Subcutaneous adipose tissue (tissue), 4 donors: ENCODE measurements around the gene TMEM250. TPM values are rescaled to one million over a fixed set of nuclear protein-coding genes. Genes with fewer than 3 reads are reported as not detected.

Experiments
- CTCF ChIP-seq: fragments of 450-650 bp; IDR thresholded peaks from one replicate; pipeline ENCODE4 v1.5.1; 2016; ENCODE audit warnings: low read depth, mild to moderate bottlenecking, control low read depth, antibody characterized with exemption, moderate library complexity
- total RNA-seq, 4 donors: library from RNA; depleted of rRNA; stranded (reverse); fragments of >200 nt; gene quantifications; one replicate each; pipeline ENCODE4 v1.1.0, GENCODE V29; 2016

Gene TMEM250
- total RNA-seq, 4 donors from 2014 or later, result 11.3 to 47.8 (median 19.6) TPM

DNA sequence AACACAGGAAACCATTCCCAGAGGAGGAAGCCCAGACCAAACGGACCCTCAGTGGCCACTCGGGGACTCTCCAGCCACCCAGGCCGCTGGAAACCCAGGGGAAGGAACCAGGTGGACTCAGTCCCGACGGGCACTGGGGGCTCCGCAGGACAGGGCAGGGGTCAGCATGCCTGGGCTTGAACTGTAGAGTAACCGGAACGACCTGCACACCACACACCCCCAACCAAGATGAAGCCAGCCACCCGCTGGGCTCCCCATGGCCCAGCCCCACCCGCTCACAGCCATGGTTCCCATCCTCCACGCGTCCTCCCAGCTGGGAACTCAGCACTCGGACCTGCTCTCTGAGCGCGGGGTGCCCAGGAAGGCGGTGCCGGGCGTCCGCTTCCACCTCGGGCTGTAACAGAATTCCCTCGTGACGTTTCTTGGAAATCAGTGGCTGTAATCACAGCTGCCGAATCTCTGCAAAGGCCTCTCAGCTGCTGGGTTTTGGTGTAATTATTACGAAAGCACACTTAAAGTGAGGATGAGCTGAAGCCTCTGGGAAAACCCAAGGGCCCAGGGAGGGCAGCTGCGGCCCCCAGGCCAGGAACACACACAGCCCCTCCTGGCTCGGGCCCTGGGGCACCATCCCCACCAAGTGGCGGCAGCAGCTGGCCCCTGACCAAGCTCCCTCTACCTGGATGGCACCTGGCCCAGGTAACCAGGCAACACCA lies 37.4 kb downstream of the TMEM250 start:
- TF ChIP-seq CTCF, result no peak

- no peak for TF ChIP-seq CTCF
Observed at GRCh38 chr9:136080716-136081112, 38.0 kb downstream of the TMEM250 start.

DNA sequence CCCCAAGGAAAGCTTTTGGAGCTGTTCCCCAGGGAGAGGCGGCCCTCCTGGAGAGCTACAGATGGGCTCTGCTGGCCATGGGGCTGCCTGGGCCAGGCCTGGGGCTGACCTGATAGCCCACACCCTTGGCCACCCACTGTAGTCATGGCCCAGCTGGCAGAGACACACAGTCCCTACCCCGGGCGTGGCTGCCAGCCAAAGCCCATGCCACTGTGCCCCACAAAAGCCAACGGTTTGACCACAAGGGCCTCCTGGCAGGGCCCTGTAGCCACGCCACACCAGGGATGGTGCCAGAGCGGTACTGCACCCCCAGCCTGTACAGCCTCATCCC lies 38.8 kb downstream of the TMEM250 start:
- TF ChIP-seq CTCF, result no peak

DNA sequence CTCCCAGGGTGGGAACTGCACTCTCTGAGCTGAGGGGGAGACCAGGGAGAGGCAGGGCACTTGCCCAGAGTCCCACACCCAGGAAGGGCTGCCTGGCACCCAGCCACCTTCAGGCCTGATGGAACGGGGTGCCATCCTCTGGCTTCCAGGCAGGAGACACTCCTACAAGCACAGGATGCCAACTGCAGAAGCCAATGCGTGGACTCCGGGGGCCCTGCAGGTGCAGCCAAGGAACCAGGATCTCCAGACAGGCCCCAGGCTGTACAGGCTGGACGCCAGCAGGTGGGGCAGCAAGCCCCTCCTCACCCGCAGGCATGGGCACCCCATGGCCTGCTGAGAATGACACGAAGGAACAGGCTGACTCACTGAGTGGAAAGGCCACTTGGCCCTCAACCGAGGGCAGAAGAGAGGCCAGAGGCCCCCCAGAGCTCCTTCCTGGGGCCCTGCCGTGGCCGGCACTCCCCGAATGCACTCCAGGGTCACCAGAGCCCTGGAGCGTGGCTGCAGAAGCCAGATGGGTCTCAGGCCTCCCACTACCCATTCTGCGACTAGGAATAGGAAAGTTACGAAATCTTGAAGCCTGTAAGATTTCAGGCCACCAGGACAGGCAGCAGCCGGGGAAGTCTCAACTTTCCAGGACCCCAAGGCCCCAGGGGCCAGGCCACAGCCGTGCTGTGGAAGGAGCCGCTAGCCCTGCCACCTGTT lies 39.3 kb downstream of the TMEM250 start:
- no peak for TF ChIP-seq CTCF

DNA sequence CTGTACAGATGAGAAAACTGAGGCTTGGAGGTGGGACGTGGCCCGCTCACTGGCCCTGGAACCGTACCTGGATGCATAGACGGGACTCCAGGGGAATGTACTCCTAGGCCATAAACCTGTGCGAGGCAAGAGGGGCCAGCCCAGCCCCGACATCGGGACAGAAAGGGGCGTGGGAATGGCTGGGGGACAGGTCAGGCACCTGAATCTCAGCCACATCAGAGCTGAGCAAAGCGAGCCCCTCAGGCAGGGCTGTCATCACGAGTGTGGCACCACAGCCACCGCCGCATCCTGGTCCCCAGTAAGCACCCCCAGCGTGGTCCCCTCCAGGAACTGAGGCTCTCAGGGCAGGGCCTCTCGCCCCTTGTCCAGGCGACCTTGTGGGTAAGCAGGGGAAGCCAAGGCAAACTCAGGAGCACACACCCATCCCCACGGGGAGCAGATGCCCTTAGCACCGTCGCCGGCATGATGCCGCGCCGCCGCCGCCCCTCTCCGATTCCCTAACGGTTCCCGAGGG lies 40.1 kb downstream of the TMEM250 start:
- no peak for TF ChIP-seq CTCF

GRCh38 chr9:136078024-136078423 lies 40.7 kb downstream of the TMEM250 start:
- TF ChIP-seq CTCF, result no peak

DNA sequence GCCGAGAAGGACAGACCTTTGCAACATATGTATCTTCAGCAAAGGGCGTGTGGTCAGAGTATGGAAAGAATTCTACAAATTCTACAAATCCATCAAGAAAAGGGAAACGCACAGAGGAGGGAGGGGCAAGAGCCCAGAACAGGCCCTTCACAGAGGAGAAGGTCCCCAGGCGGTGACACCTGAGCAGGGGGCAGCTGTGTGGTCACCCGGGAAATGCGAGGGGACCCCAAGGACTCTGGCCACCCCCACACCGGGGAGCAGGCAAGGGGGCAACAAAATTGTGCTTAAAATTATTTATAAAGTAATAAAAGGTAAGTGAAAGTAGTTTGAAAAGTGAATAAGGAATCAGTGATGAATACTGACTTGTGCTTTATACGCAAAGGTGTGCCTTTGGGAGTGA lies 41.2 kb downstream of the TMEM250 start:
- TF ChIP-seq CTCF, result no peak
